K562 (cell line): ENCODE results near the gene CERS5. TPM values are rescaled to one million over a fixed set of nuclear protein-coding genes. Genes with fewer than 3 reads are reported as not detected.

ENCODE experiments used
- ATAC-seq: fragments of 200-7000 bp; cut with Tn5 transposase; 3 replicates; pipeline ENCODE4 v1.9.1; 2020; ENCODE audit warnings: moderate library complexity
- BruUV-seq: library from RNA; stranded (reverse); fragments of 400-500 nt; replicated peaks from 2 replicates; lab custom pipeline; 2021; lab: Mats Ljungman, UMichigan
- CTCF ChIA-PET: fragments of 300-600 bp; formaldehyde crosslinking; extraction: SDS; loops from one replicate; lab custom pipeline; 2021; ENCODE audit warnings: low intra/inter-chr PET ratio; lab: Yijun Ruan, JAX
- POLR2A ChIA-PET: fragments of 300-600, 350-650 bp; sonication (Branson Sonifier 250); formaldehyde crosslinking; extraction: SDS; loops from one replicate; lab custom pipeline; 2021; ENCODE audit warnings: antibody characterized with exemption, inconsistent platforms; lab: Yijun Ruan, JAX
- DNase-seq, 4 experiments: peaks; one replicate each; pipeline versions ENCODE4 v3.0.0 to v3.0.0-alpha.2; 2011 to 2018; ENCODE audit warnings: low spot score in 3 of 4, mixed read lengths in 3 of 4; ENCODE audit errors: extremely low read depth in 1 of 4
- FAIRE-seq: peaks from 2 replicates; lab custom pipeline; 2011; peaks lifted over from hg19 to GRCh38; lab: Jason Lieb, UNC
- H2AFZ ChIP-seq: 2 replicates; pipeline ENCODE4 v1.6.0; 2011; ENCODE audit warnings: low read depth, low read length, control low read depth, inconsistent platforms
- H3K27ac ChIP-seq: fragments of 200-600 bp; 3 replicates; pipeline ENCODE4 v1.8.0; 2011; ENCODE audit warnings: low read depth, mild to moderate bottlenecking, control low read depth, inconsistent platforms, low read length, moderate library complexity, mixed read lengths; ENCODE audit errors: extremely low read depth
- H3K27me3 ChIP-seq, 2 experiments: fragments of 300-600 bp in 1 of 2; 2 replicates in 1 of 2; 3 replicates in 1 of 2; pipeline versions ENCODE4 v1.6.0 to v1.8.0; 2011; ENCODE audit warnings: inconsistent platforms in 2 of 2, low read length in 2 of 2, mild to moderate bottlenecking in 1 of 2, mixed read lengths in 1 of 2, moderate library complexity in 1 of 2; ENCODE audit not compliant: control insufficient read depth in 2 of 2, insufficient read depth in 2 of 2
- H3K36me3 ChIP-seq: fragments of 300-600 bp; 3 replicates; pipeline ENCODE4 v1.8.0; 2011; ENCODE audit warnings: mild to moderate bottlenecking, low read length, inconsistent platforms; ENCODE audit not compliant: control insufficient read depth, insufficient read depth
- H3K4me1 ChIP-seq, 2 experiments: fragments of 200-600 bp in 1 of 2; replicated peaks in 1 of 2; 2 replicates in 1 of 2; 3 replicates in 1 of 2; pipeline versions ENCODE4 v1.5.1 to v1.8.0; 2011; ENCODE audit warnings: inconsistent platforms in 2 of 2, low read length in 2 of 2, mild to moderate bottlenecking in 1 of 2, mixed read lengths in 1 of 2, moderate library complexity in 1 of 2; ENCODE audit not compliant: control insufficient read depth in 2 of 2, insufficient read depth in 2 of 2
- H3K4me2 ChIP-seq: 2 replicates; pipeline ENCODE4 v1.6.1; 2011; ENCODE audit warnings: low read length, control low read depth, inconsistent platforms, mixed read lengths; ENCODE audit not compliant: insufficient read depth
- H3K4me3 ChIP-seq: fragments of 200-600 bp; sonication (generic), shearing (Covaris generic); 2 replicates; pipeline ENCODE4 v1.5.1; 2016; ENCODE audit warnings: control low read depth, inconsistent platforms
- H3K79me2 ChIP-seq: fragments of 200-600 bp; 3 replicates; pipeline ENCODE4 v1.8.0; 2011; ENCODE audit warnings: low read length, inconsistent platforms; ENCODE audit not compliant: control insufficient read depth, insufficient read depth
- H3K9ac ChIP-seq, 2 experiments: 2 replicates each; pipeline versions ENCODE4 v1.6.0 to v1.6.1; 2011; ENCODE audit warnings: low read depth in 2 of 2, low read length in 2 of 2, control low read depth in 1 of 2, inconsistent platforms in 1 of 2, mild to moderate bottlenecking in 1 of 2, mixed read lengths in 1 of 2; ENCODE audit not compliant: insufficient read depth in 1 of 2
- H3K9me1 ChIP-seq: one replicate; pipeline ENCODE4 v1.6.0; 2011; ENCODE audit warnings: inconsistent platforms, mild to moderate bottlenecking, low read length, moderate library complexity; ENCODE audit not compliant: control insufficient read depth, insufficient read depth
- H3K9me3 ChIP-seq: replicated peaks from 2 replicates; pipeline ENCODE4 v1.5.1; 2011; ENCODE audit warnings: low read depth, low read length, inconsistent platforms; ENCODE audit not compliant: control insufficient read depth, insufficient read depth
- H4K20me1 ChIP-seq: replicated peaks from 2 replicates; pipeline ENCODE4 v1.6.1; 2011; ENCODE audit warnings: low read length, inconsistent platforms, mixed read lengths; ENCODE audit not compliant: control insufficient read depth, insufficient read depth
- BMI1 ChIP-seq: fragments of 150-350 bp; IDR thresholded peaks from 2 replicates; pipeline ENCODE4 v1.6.1; 2014; ENCODE audit warnings: low read length
- CREBBP ChIP-seq: IDR thresholded peaks from one replicate; pipeline ENCODE4 v1.6.1; 2012; ENCODE audit warnings: low read depth, mild to moderate bottlenecking, control low read depth, inconsistent platforms, low read length
- CTCF ChIP-seq, 3 experiments: IDR thresholded peaks in 2 of 3; conservative IDR thresholded peaks in 1 of 3; 2 replicates each; pipeline ENCODE4 v1.5.1; 2011 to 2012; ENCODE audit warnings: low read length in 3 of 3, mild to moderate bottlenecking in 3 of 3, control low read depth in 2 of 3, improper control_type of control experiment in 1 of 3, inconsistent platforms in 1 of 3, low read depth in 1 of 3, mixed read lengths in 1 of 3, moderate library complexity in 1 of 3; ENCODE audit not compliant: insufficient read depth in 2 of 3
- GATAD2B ChIP-seq: fragments of 450-650 bp; IDR thresholded peaks from 2 replicates; pipeline ENCODE4 v1.6.1; 2017; ENCODE audit warnings: mild to moderate bottlenecking, borderline replicate concordance
- GTF2B ChIP-seq: IDR thresholded peaks from 2 replicates; pipeline ENCODE4 v1.6.1; 2011; ENCODE audit not compliant: insufficient read length; ENCODE audit errors: extremely low read depth
- HNRNPLL ChIP-seq: fragments of 200-400 bp; formaldehyde crosslinking; IDR thresholded peaks from 2 replicates; pipeline ENCODE4 v1.6.1; 2017; ENCODE audit warnings: low read length, low read depth, mild to moderate bottlenecking; ENCODE audit not compliant: poor library complexity, severe bottlenecking
- KAT2B ChIP-seq: IDR thresholded peaks from one replicate; pipeline ENCODE4 v1.6.1; 2012; ENCODE audit warnings: low read depth, mild to moderate bottlenecking, control low read depth, inconsistent platforms, low read length, moderate library complexity
- KHSRP ChIP-seq: fragments of 450-650 bp; IDR thresholded peaks from 2 replicates; pipeline ENCODE4 v1.6.1; 2017
- NFRKB ChIP-seq: fragments of 450-650 bp; IDR thresholded peaks from 2 replicates; pipeline ENCODE4 v1.6.1; 2016; ENCODE audit warnings: low read depth
- NONO ChIP-seq, 2 experiments: fragments of 200-400 bp in 1 of 2; fragments of 450-650 bp in 1 of 2; formaldehyde crosslinking in 1 of 2; IDR thresholded peaks; 2 replicates each; pipeline ENCODE4 v1.6.1; 2017; ENCODE audit warnings: low read depth in 2 of 2, mild to moderate bottlenecking in 2 of 2, moderate library complexity in 2 of 2, low read length in 1 of 2
- RBM25 ChIP-seq: fragments of 200-400 bp; formaldehyde crosslinking; IDR thresholded peaks from 2 replicates; pipeline ENCODE4 v1.6.1; 2018; ENCODE audit warnings: low read length, low read depth, moderate library complexity; ENCODE audit not compliant: severe bottlenecking
- SMARCC2 ChIP-seq: fragments of 450-650 bp; IDR thresholded peaks from 2 replicates; pipeline ENCODE4 v1.6.1; 2017; ENCODE audit warnings: antibody characterized with exemption, moderate library complexity, mild to moderate bottlenecking, low read depth
- U2AF1 ChIP-seq: fragments of 200-400 bp; formaldehyde crosslinking; optimal IDR thresholded peaks from 2 replicates; pipeline ENCODE3; 2017; ENCODE audit warnings: mild to moderate bottlenecking, low read depth, low read length, moderate library complexity
- ZC3H8 ChIP-seq: fragments of 450-650 bp; IDR thresholded peaks from 2 replicates; pipeline ENCODE4 v1.6.1; 2017
- ZNF165 ChIP-seq: fragments of 250-450 bp; sonication (Bioruptor Pico); IDR thresholded peaks from 2 replicates; pipeline ENCODE4 v1.4.0; 2020; ENCODE audit warnings: borderline replicate concordance
- ZNF408 ChIP-seq: fragments of 250-450 bp; sonication (Bioruptor Pico); IDR thresholded peaks from 2 replicates; pipeline ENCODE4 v1.4.0; 2020; ENCODE audit warnings: low read depth, mild to moderate bottlenecking, moderate library complexity
- ZNF696 ChIP-seq: fragments of 250-450 bp; sonication (Bioruptor Pico); conservative IDR thresholded peaks from 2 replicates; pipeline ENCODE4 v1.4.0; 2020; ENCODE audit warnings: mild to moderate bottlenecking, moderate library complexity
- ZNF780A ChIP-seq: fragments of 250-450 bp; sonication (Bioruptor Pico); IDR thresholded peaks from 2 replicates; pipeline ENCODE4 v1.5.0; 2021; ENCODE audit warnings: mild to moderate bottlenecking
- WGBS: fragments of 100-300 bp; shearing (Covaris generic); methylation state at CpG from one replicate; pipeline ENCODE4 v1.1.6; 2016; ENCODE audit warnings: low coverage, mixed read lengths; ENCODE audit not compliant: insufficient coverage; ENCODE audit errors: missing lambda C conversion rate; 5-methylcytosine and 5-hydroxymethylcytosine counted together
- in situ Hi-C: fragments of 300-500 bp; cut with MboI; formaldehyde crosslinking; loops from 4 replicates; pipeline ENCODE4 v1.15.0; 2018; ENCODE audit warnings: inconsistent platforms, mixed read lengths
- intact Hi-C: fragments of 100-400 bp; cut with micrococcal nuclease; formaldehyde crosslinking; loops from 2 replicates; pipeline ENCODE4 v1.14.2; 2022
- polyA plus RNA-seq, 8 experiments: library from polyadenylated mRNA; depleted of rRNA in 4 of 8; stranded (reverse) in 5 of 8; unstranded in 3 of 8; fragments of >200 nt; fragmentation: Nextera tagmentation in 2 of 8; fragmentation: Illumina TruSeq in 1 of 8; extraction: Ambion mirVana in 2 of 8; extraction: Trizol in 1 of 8; gene quantifications; 2 replicates each; pipeline versions ENCODE4 v1.2.1 to v1.2.3, GENCODE V29; 2011 to 2014; ENCODE audit warnings: inconsistent platforms in 1 of 8, missing spikeins in 1 of 8
- total RNA-seq, 7 experiments: library from RNA; depleted of rRNA in 6 of 7; stranded (reverse); fragments of >200 nt in 6 of 7; fragmentation: Illumina TruSeq in 2 of 7; extraction: Trizol in 2 of 7; gene quantifications; 2 replicates each; pipeline versions ENCODE4 v1.2.1 to v1.2.3, GENCODE V29; 2011 to 2021; ENCODE audit warnings: low replicate concordance in 1 of 7
- TF ChIP-seq, protein P1 (sequence below): fragments of 250-450 bp; sonication (Bioruptor Pico); IDR thresholded peaks from 2 replicates; pipeline ENCODE4 v1.8.0; 2022; ENCODE audit warnings: moderate library complexity, mild to moderate bottlenecking, inconsistent platforms
- TF ChIP-seq, protein P2 (sequence below): fragments of 450-650 bp; IDR thresholded peaks from 2 replicates; pipeline ENCODE4 v1.6.1; 2016; ENCODE audit warnings: low read depth, mild to moderate bottlenecking, moderate library complexity

CERS5 gene
- total and polyA plus RNA-seq, 9 of the 15 experiments (the other 6 are each of a cell fraction or from before 2014, with no cell fraction given), result 6.1 to 47.5 (median 17.8) TPM

DNA sequence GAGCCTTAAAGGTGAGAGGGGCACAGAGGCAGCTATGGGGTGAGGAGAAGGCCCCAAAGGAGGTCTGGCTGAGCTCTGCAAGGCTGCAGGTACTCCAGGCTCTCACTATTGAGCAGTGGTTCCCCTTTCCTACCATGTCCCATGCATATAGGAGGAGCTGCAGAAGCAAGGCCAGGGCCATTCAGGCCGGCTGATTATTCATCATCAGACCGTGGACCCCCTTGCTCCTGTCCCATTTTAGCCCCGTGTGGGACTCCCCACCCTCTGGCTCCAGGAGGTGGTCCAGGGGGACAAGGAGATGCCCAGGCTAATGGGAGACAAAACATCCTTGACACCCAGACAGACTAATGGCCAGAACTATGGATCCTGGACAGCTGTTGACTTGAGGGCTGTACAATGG lies 60.3 kb downstream of the CERS5 start:
- intact Hi-C loops, result no loop called here
- H2AFZ ChIP-seq, result no peak overlapping the region
- in situ Hi-C loops, result no loop called here
- ChIA-PET CTCF (no interaction called here), POLR2A (no interaction called here)
- H3K4me3 ChIP-seq, result no peak overlapping the region
- WGBS, result 5% methylated on average over 3 of the region's 3 CpGs
- DNase-seq (no peak), ATAC-seq (no peak), FAIRE-seq (no peak)
- no peaks in the 10 kb centered on the region for H3K27me3 ChIP-seq
- TF ChIP-seq KHSRP (no peak), ZNF408 (CRISPR knock-in tag) (no peak), NFRKB (no peak), CTCF (IDR thresholded peaks at IDR 0.05 in 2 of 3, conservative IDR thresholded peaks at IDR 0.05 in 1 of 3; ENCODE audit: insufficient read depth in 2 of 3, low read depth in 1 of 3, low read length in 3 of 3) (no peak), U2AF1 (no peak), RBM25 (no peak), GATAD2B (no peak), CREBBP (no peak), ZNF780A (no peak), ZNF165 (CRISPR knock-in tag) (no peak), GTF2B (no peak), BMI1 (no peak), ZC3H8 (no peak), ZNF696 (CRISPR knock-in tag) (no peak), NONO (IDR thresholded peaks at IDR 0.05; ENCODE audit: low read depth in 2 of 2, low read length in 1 of 2) (no peak), SMARCC2 (no peak), HNRNPLL (no peak), KAT2B (no peak)
- TF ChIP-seq, protein P1, sequence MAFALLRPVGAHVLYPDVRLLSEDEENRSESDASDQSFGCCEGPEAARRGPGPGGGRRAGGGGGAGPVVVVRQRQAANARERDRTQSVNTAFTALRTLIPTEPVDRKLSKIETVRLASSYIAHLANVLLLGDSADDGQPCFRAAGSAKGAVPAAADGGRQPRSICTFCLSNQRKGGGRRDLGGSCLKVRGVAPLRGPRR (CRISPR knock-in tag), result no peak
- TF ChIP-seq, protein P2, sequence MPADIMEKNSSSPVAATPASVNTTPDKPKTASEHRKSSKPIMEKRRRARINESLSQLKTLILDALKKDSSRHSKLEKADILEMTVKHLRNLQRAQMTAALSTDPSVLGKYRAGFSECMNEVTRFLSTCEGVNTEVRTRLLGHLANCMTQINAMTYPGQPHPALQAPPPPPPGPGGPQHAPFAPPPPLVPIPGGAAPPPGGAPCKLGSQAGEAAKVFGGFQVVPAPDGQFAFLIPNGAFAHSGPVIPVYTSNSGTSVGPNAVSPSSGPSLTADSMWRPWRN, result no peak
- no peaks in the 10 kb centered on the region for H3K9me3 ChIP-seq
- H3K79me2 ChIP-seq, result no peaks in the 10 kb centered on the region
- no peak overlapping the region for H3K9ac ChIP-seq
- BruUV-seq, result no TSS peak
- no peaks in the 10 kb centered on the region for H4K20me1 ChIP-seq
- H3K9me1 ChIP-seq, result no peaks in the 10 kb centered on the region
- H3K36me3 ChIP-seq, result peaks cover 2% of the 10 kb centered on the region; the same call in 1 of the 3 replicates
- no peak overlapping the region for H3K27ac ChIP-seq
- no peak overlapping the region for H3K4me2 ChIP-seq
- H3K4me1 ChIP-seq, result peaks cover 41 to 44% of the 10 kb centered on the region in 2 experiments
